HEK293 (cell line): Measurements from ENCODE around the gene DPYSL5.

Source experiments
- BCL11A ChIP-seq: fragments of 450-650 bp; formaldehyde crosslinking; IDR thresholded peaks from 2 replicates; pipeline ENCODE4 v1.5.1; 2016; ENCODE audit warnings: low read depth, missing biosample characterization, missing genetic modification characterization
- KLF16 ChIP-seq: fragments of 450-650 bp; formaldehyde crosslinking; IDR thresholded peaks from 2 replicates; pipeline ENCODE4 v1.5.1; 2017; ENCODE audit warnings: missing biosample characterization, missing genetic modification characterization
- PRDM1 ChIP-seq: fragments of 450-650 bp; formaldehyde crosslinking; IDR thresholded peaks from 2 replicates; pipeline ENCODE4; 2016; ENCODE audit warnings: missing biosample characterization, missing genetic modification characterization
- SP2 ChIP-seq: fragments of 450-650 bp; formaldehyde crosslinking; IDR thresholded peaks from 2 replicates; pipeline ENCODE4 v1.5.1; 2016; ENCODE audit warnings: missing biosample characterization, missing genetic modification characterization
- YY1 ChIP-seq: fragments of 450-650 bp; formaldehyde crosslinking; IDR thresholded peaks from 2 replicates; pipeline ENCODE4 v1.5.1; 2018; ENCODE audit warnings: missing biosample characterization, missing genetic modification characterization
- ZEB2 ChIP-seq: fragments of 450-650 bp; formaldehyde crosslinking; IDR thresholded peaks from 2 replicates; pipeline ENCODE4 v1.5.1; 2016; ENCODE audit warnings: missing biosample characterization, missing genetic modification characterization
- ZNF248 ChIP-seq: fragments of 450-650 bp; formaldehyde crosslinking; IDR thresholded peaks from 2 replicates; pipeline ENCODE4 v1.5.1; 2017; ENCODE audit warnings: missing biosample characterization, missing genetic modification characterization
- ZNF530 ChIP-seq: fragments of 450-650 bp; formaldehyde crosslinking; IDR thresholded peaks from 2 replicates; pipeline ENCODE4 v1.5.1; 2016; ENCODE audit warnings: low read depth, missing biosample characterization, missing genetic modification characterization
- TF ChIP-seq, protein P1 (sequence below): fragments of 450-650 bp; formaldehyde crosslinking; IDR thresholded peaks from 2 replicates; pipeline ENCODE4 v1.5.1; 2016; ENCODE audit warnings: missing biosample characterization, missing genetic modification characterization
- TF ChIP-seq, protein P2 (sequence below): fragments of 450-650 bp; formaldehyde crosslinking; IDR thresholded peaks from 2 replicates; pipeline ENCODE4 v1.5.1; 2016; ENCODE audit warnings: missing biosample characterization, missing genetic modification characterization
- TF ChIP-seq, protein P3 (sequence below): sonication (generic); formaldehyde crosslinking; IDR thresholded peaks from 2 replicates; pipeline ENCODE4 v1.8.1; 2022; ENCODE audit warnings: mild to moderate bottlenecking, moderate library complexity, missing genetic modification reagents
- TF ChIP-seq, protein P4 (sequence below): fragments of 450-650 bp; formaldehyde crosslinking; IDR thresholded peaks from 2 replicates; pipeline ENCODE4 v1.5.1; 2016; ENCODE audit warnings: missing biosample characterization, missing genetic modification characterization
- TF ChIP-seq, protein P5 (sequence below): fragments of 450-650 bp; formaldehyde crosslinking; IDR thresholded peaks from 2 replicates; pipeline ENCODE4 v1.5.1; 2016; ENCODE audit warnings: missing biosample characterization, missing genetic modification characterization

DNA sequence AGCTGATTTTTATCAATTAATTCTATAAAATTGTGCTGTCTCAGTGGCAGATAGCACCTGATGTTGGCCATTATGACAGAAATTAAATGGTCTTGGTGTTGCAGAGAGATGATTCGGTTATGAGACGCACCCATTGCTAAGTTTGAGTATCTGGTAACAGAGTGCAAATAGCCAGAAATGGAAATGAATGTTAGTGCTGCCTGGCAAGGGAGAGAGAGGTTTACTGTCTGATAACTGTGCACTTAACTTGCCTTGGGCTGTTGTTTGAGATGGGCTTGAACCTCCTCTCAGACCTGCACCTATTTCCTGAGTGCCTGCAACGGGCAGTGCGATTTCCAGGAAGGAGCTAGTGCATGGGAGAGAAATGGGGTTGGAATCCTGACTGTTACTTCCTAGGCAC, 11.7 kb downstream of the DPYSL5 start:
- TF ChIP-seq, protein P1, sequence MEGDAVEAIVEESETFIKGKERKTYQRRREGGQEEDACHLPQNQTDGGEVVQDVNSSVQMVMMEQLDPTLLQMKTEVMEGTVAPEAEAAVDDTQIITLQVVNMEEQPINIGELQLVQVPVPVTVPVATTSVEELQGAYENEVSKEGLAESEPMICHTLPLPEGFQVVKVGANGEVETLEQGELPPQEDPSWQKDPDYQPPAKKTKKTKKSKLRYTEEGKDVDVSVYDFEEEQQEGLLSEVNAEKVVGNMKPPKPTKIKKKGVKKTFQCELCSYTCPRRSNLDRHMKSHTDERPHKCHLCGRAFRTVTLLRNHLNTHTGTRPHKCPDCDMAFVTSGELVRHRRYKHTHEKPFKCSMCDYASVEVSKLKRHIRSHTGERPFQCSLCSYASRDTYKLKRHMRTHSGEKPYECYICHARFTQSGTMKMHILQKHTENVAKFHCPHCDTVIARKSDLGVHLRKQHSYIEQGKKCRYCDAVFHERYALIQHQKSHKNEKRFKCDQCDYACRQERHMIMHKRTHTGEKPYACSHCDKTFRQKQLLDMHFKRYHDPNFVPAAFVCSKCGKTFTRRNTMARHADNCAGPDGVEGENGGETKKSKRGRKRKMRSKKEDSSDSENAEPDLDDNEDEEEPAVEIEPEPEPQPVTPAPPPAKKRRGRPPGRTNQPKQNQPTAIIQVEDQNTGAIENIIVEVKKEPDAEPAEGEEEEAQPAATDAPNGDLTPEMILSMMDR (tag by site-specific recombination): no peak
- TF ChIP-seq ZEB2 (tag by site-specific recombination) (no peak), YY1 (tag by site-specific recombination) (no peak), BCL11A (tag by site-specific recombination) (no peak), ZNF248 (tag by site-specific recombination) (no peak), ZNF530 (no peak), KLF16 (no peak), PRDM1 (tag by site-specific recombination) (no peak), SP2 (tag by site-specific recombination) (no peak)
- TF ChIP-seq, protein P2, sequence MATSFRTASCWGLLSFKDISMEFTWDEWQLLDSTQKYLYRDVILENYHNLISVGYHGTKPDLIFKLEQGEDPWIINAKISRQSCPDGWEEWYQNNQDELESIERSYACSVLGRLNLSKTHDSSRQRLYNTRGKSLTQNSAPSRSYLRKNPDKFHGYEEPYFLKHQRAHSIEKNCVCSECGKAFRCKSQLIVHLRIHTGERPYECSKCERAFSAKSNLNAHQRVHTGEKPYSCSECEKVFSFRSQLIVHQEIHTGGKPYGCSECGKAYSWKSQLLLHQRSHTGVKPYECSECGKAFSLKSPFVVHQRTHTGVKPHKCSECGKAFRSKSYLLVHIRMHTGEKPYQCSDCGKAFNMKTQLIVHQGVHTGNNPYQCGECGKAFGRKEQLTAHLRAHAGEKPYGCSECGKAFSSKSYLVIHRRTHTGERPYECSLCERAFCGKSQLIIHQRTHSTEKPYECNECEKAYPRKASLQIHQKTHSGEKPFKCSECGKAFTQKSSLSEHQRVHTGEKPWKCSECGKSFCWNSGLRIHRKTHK: no peak
- TF ChIP-seq, protein P3, sequence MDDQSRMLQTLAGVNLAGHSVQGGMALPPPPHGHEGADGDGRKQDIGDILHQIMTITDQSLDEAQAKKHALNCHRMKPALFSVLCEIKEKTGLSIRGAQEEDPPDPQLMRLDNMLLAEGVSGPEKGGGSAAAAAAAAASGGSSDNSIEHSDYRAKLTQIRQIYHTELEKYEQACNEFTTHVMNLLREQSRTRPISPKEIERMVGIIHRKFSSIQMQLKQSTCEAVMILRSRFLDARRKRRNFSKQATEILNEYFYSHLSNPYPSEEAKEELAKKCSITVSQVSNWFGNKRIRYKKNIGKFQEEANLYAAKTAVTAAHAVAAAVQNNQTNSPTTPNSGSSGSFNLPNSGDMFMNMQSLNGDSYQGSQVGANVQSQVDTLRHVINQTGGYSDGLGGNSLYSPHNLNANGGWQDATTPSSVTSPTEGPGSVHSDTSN (CRISPR knock-in tag): no peak
- TF ChIP-seq, protein P4, sequence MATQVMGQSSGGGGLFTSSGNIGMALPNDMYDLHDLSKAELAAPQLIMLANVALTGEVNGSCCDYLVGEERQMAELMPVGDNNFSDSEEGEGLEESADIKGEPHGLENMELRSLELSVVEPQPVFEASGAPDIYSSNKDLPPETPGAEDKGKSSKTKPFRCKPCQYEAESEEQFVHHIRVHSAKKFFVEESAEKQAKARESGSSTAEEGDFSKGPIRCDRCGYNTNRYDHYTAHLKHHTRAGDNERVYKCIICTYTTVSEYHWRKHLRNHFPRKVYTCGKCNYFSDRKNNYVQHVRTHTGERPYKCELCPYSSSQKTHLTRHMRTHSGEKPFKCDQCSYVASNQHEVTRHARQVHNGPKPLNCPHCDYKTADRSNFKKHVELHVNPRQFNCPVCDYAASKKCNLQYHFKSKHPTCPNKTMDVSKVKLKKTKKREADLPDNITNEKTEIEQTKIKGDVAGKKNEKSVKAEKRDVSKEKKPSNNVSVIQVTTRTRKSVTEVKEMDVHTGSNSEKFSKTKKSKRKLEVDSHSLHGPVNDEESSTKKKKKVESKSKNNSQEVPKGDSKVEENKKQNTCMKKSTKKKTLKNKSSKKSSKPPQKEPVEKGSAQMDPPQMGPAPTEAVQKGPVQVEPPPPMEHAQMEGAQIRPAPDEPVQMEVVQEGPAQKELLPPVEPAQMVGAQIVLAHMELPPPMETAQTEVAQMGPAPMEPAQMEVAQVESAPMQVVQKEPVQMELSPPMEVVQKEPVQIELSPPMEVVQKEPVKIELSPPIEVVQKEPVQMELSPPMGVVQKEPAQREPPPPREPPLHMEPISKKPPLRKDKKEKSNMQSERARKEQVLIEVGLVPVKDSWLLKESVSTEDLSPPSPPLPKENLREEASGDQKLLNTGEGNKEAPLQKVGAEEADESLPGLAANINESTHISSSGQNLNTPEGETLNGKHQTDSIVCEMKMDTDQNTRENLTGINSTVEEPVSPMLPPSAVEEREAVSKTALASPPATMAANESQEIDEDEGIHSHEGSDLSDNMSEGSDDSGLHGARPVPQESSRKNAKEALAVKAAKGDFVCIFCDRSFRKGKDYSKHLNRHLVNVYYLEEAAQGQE (tag by site-specific recombination): no peak
- TF ChIP-seq, protein P5, sequence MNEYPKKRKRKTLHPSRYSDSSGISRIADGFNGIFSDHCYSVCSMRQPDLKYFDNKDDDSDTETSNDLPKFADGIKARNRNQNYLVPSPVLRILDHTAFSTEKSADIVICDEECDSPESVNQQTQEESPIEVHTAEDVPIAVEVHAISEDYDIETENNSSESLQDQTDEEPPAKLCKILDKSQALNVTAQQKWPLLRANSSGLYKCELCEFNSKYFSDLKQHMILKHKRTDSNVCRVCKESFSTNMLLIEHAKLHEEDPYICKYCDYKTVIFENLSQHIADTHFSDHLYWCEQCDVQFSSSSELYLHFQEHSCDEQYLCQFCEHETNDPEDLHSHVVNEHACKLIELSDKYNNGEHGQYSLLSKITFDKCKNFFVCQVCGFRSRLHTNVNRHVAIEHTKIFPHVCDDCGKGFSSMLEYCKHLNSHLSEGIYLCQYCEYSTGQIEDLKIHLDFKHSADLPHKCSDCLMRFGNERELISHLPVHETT: no peak
